22Rv1 (cell line): ENCODE results near the gene IFNG-AS1.

Experiments used
- CTCF ChIP-seq: fragments of 450-650 bp; IDR thresholded peaks from 2 replicates; pipeline ENCODE4 v1.5.1; 2017; ENCODE audit warnings: mild to moderate bottlenecking
- ZFX ChIP-seq: fragments of 450-650 bp; IDR thresholded peaks from 2 replicates; pipeline ENCODE4 v1.6.1; 2017; ENCODE audit warnings: antibody characterized with exemption, borderline replicate concordance

- TF ChIP-seq CTCF, result no peak
- no peak for TF ChIP-seq ZFX
Observed at GRCh38 chr12:67982164-67982563, 7.1 kb upstream of the IFNG-AS1 start.
